Camera-type eye (tissue), 1 donor: ENCODE results near the gene TXNDC9. TPM values are rescaled to one million over a fixed set of nuclear protein-coding genes. Genes with fewer than 3 reads are reported as not detected.

Experiments
- total RNA-seq: library from RNA; depleted of rRNA; stranded (reverse); fragments of >200 nt; gene quantifications from one replicate; pipeline ENCODE4 v1.2.3, GENCODE V29; 2014

TXNDC9 gene, protein sequence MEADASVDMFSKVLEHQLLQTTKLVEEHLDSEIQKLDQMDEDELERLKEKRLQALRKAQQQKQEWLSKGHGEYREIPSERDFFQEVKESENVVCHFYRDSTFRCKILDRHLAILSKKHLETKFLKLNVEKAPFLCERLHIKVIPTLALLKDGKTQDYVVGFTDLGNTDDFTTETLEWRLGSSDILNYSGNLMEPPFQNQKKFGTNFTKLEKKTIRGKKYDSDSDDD
- total RNA-seq = 50.7 TPM

DNA sequence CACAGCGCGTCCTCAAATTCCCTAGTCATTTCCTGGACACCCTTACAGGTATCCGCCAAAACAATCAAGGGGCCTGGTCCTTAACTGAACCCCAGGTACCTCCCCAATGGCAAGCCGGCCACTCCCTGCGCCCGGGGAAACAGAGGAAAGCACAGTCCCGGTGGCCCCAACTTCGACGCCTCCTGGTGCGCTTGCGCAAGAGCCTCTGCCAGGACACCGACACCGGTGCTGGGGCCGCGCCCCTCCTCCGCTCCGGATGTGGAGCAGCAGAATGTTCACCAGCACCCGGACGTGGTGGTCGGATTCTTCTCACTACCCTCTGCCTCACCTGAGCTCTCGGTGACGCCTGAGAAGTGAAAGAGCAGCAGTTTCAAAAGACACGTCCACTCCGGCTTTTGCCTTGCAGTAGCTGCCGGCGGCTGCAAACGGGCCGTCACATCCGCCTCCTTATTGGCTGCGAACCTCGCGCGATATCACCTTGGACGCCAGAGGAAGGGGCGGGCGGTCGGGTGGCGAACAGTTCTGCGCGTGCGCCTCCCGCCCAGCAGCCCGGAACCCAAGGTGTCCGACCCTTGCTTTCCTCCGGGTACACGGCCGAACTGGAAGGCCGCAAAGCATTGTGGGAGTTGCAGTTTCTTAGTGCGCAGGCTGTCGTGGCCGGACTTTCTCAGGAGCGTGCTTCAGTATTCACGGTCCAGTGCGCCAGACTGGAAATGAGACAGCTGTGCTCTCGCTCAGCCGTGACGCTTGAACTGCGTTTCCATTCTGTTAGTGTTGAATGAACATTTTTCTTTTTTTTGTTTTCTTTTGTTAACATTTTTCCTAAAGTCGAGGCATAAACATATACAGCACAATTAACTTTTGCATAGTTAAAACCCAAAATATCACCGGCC, at the start of gene TXNDC9:
Gene TXNDC9, minus strand, starts transcription at position 423 of the 893 bp plus-strand sequence. CDS start 3,123 bp downstream, outside the sequence.

DNA sequence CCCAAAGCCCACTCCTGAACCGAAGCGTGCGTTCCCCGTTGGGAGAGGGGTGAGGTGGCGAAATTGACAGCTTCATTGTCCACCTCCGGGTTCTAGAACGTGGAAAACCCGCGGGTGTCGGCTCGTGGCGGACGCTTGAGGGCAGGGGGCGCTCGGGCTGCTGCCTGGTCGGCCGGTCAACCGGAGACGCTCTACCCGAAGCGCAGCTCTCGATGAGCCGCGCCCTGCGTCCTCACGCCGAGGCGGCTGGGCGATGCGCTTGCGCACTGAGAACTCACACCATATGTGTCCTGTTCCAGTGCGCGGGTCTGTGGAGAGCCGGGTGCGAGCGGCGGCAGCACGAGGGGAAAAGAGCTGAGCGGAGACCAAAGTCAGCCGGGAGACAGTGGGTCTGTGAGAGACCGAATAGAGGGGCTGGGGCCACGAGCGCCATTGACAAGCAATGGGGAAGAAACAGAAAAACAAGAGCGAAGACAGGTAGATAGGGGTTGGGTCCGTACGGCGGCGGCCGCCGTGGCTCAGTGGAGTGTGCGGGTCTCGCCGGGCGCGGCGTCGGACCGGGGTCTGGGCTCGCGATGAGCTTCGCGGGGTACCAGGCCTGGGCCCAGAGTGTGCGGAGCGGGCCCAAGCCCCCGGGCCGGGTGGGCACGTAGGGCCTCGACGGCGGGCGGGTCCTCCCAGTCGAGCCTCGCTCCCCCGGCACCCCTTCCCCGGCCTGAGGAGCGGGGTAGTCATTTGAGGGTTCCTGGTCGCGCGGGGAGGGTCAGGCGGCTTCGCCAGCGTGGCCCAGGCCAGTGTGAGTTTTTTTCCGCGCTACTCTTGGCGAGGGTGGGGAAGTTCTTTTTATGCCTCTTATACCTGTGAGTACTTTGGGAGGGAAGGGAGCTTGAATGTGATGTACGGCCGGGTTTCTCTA, 1.2 kb upstream of the TXNDC9 start, which contains the start of gene EIF5B:
Gene EIF5B, plus strand, starts transcription at position 277 of the 916 bp plus-strand sequence. Its CDS starts 166 bp downstream, at position 443.

DNA sequence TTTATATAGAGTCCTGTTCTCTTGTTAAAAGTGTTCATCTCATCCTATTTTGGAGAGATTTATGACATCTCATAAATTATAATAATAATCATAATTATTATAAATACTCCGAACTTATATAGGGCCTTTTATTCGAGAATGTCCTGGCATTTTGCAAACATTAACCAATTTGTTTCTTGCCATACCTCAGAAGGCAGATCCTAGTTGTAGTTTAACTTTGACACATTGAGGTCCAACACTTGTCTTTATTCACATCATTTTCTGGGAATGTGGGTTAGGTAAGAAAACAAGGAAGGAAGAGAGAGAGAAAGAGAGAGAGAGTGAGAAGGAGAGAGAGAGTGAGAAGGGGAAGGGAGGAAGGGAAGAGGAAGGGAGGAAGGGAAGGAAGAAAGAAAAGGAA, 35.0 kb downstream of the TXNDC9 start, which contains the start of gene LYG1:
Gene LYG1, minus strand, starts transcription at position 101 of the 400 bp plus-strand sequence. CDS start 5,527 bp downstream, outside the sequence.

Other genes with a start within 250 kb of the TXNDC9 start
- 3.6 TPM for gene C2orf15, start 194.6 kb downstream of the TXNDC9 start, total RNA-seq
- gene TSGA10, start 181.4 kb downstream of the TXNDC9 start, total RNA-seq = 20.8 TPM
- gene LIPT1, start 181.4 kb downstream of the TXNDC9 start, total RNA-seq = 11.1 TPM
- 25.0 TPM for gene MITD1, start 155.3 kb downstream of the TXNDC9 start, total RNA-seq
- gene MRPL30, start 155.1 kb downstream of the TXNDC9 start, total RNA-seq = 35.3 TPM
- gene LYG2, start 80.7 kb downstream of the TXNDC9 start, total RNA-seq = not detected
- 1.5 TPM for gene LYG1, start 35.1 kb downstream of the TXNDC9 start, total RNA-seq
- gene EIF5B, start 1.1 kb upstream of the TXNDC9 start, total RNA-seq = 32.5 TPM
- gene REV1, start 153.7 kb upstream of the TXNDC9 start, total RNA-seq = 108 TPM